Neuronal stem cell (in vitro differentiated cells): ENCODE data around the gene ARRDC3.
"Not testable (repeated sequence)": the region's sequence is repeated elsewhere in the genome, so short reads cannot be mapped to it uniquely, and the experiment has no call there.

Experiments used
- DNase-seq: peaks from one replicate; pipeline ENCODE4 v3.0.0-alpha.2; 2013; ENCODE audit warnings: low spot score
- H2AFZ ChIP-seq: one replicate; pipeline ENCODE4 v1.6.1; 2013; ENCODE audit warnings: mild to moderate bottlenecking, low read length, inconsistent platforms
- H2AK5ac ChIP-seq: 2 replicates; pipeline ENCODE4 v1.6.1; 2013; ENCODE audit warnings: low read depth, mild to moderate bottlenecking, inconsistent platforms, low read length, moderate library complexity, mixed read lengths
- H2BK120ac ChIP-seq: 2 replicates; pipeline ENCODE4 v1.6.1; 2013; ENCODE audit warnings: low read depth, mild to moderate bottlenecking, inconsistent platforms, low read length, moderate library complexity, mixed read lengths
- H2BK12ac ChIP-seq: one replicate; pipeline ENCODE4 v1.6.1; 2013; ENCODE audit warnings: low read length, inconsistent platforms
- H2BK15ac ChIP-seq: 2 replicates; pipeline ENCODE4 v1.6.1; 2013; ENCODE audit warnings: mild to moderate bottlenecking, low read length, inconsistent platforms, mixed read lengths
- H2BK5ac ChIP-seq: one replicate; pipeline ENCODE4 v1.6.1; 2013; ENCODE audit warnings: inconsistent platforms, mild to moderate bottlenecking, low read length, moderate library complexity
- H3K14ac ChIP-seq: one replicate; pipeline ENCODE4 v1.6.1; 2013; ENCODE audit warnings: low read length, inconsistent platforms
- H3K18ac ChIP-seq: 2 replicates; pipeline ENCODE4 v1.6.1; 2013; ENCODE audit warnings: low read length, inconsistent platforms
- H3K23ac ChIP-seq: 2 replicates; pipeline ENCODE4 v1.6.1; 2013; ENCODE audit warnings: low read depth, mild to moderate bottlenecking, mixed read lengths, low read length, inconsistent platforms; ENCODE audit not compliant: poor library complexity
- H3K27ac ChIP-seq: replicated peaks from 3 replicates; pipeline ENCODE4 v1.5.1; 2013; ENCODE audit warnings: low read length, inconsistent platforms
- H3K27me3 ChIP-seq, 3 experiments: 2 replicates each; pipeline ENCODE4 v1.6.1; 2013; ENCODE audit warnings: low read length in 3 of 3, mild to moderate bottlenecking in 2 of 3, inconsistent platforms in 1 of 3, low read depth in 1 of 3, mixed read lengths in 1 of 3, moderate library complexity in 1 of 3; ENCODE audit not compliant: control insufficient read depth in 3 of 3, insufficient read depth in 3 of 3
- H3K36me3 ChIP-seq, 2 donors: replicated peaks in 1 of 2; 2 replicates each; pipeline ENCODE4 v1.6.1; 2013; ENCODE audit warnings: low read length in 2 of 2; ENCODE audit not compliant: control insufficient read depth in 2 of 2, insufficient read depth in 2 of 2
- H3K4ac ChIP-seq: 2 replicates; pipeline ENCODE4 v1.6.1; 2013; ENCODE audit warnings: inconsistent platforms, mild to moderate bottlenecking, low read length, moderate library complexity
- H3K4me1 ChIP-seq, 2 donors: 1 replicate in 1 of 2; 2 replicates in 1 of 2; pipeline ENCODE4 v1.6.1; 2013; ENCODE audit warnings: low read length in 2 of 2, low read depth in 1 of 2; ENCODE audit not compliant: control insufficient read depth in 2 of 2, insufficient read depth in 1 of 2
- H3K4me2 ChIP-seq: one replicate; pipeline ENCODE4 v1.6.1; 2013; ENCODE audit warnings: mild to moderate bottlenecking, low read length, inconsistent platforms; ENCODE audit not compliant: insufficient read depth, poor library complexity, severe bottlenecking
- H3K4me3 ChIP-seq, 2 donors: 2 replicates each; pipeline ENCODE4 v1.5.1; 2013; ENCODE audit warnings: low read length in 2 of 2, mild to moderate bottlenecking in 2 of 2, inconsistent platforms in 1 of 2, moderate library complexity in 1 of 2
- H3K79me1 ChIP-seq: one replicate; pipeline ENCODE4 v1.6.1; 2013; ENCODE audit warnings: low read depth, mild to moderate bottlenecking, inconsistent platforms, low read length, moderate library complexity
- H3K9ac ChIP-seq: one replicate; pipeline ENCODE4 v1.6.1; 2013; ENCODE audit warnings: mild to moderate bottlenecking, low read depth, low read length, inconsistent platforms; ENCODE audit not compliant: poor library complexity
- H3K9me3 ChIP-seq, 2 donors: replicated peaks in 1 of 2; 2 replicates each; pipeline versions ENCODE3 to v1.6.1; 2013; ENCODE audit warnings: low read length in 2 of 2, mild to moderate bottlenecking in 2 of 2, inconsistent platforms in 1 of 2, low read depth in 1 of 2, mixed read lengths in 1 of 2, moderate library complexity in 1 of 2; ENCODE audit not compliant: control insufficient read depth in 2 of 2, insufficient read depth in 1 of 2
- H4K8ac ChIP-seq: one replicate; pipeline ENCODE4 v1.6.1; 2013; ENCODE audit warnings: low read depth, mild to moderate bottlenecking, inconsistent platforms, low read length, moderate library complexity
- H4K91ac ChIP-seq: one replicate; pipeline ENCODE4 v1.6.1; 2013; ENCODE audit warnings: low read length, low read depth, mild to moderate bottlenecking, inconsistent platforms; ENCODE audit not compliant: poor library complexity
- WGBS, 2 donors: extraction: QIAGEN DNeasy Blood & Tissue Kit; methylation state at CpG; one replicate each; pipeline ENCODE4 v1.1.7; 2013; ENCODE audit warnings: missing lambda C conversion rate in 2 of 2, mixed read lengths in 1 of 2; ENCODE audit not compliant: insufficient read length in 2 of 2, insufficient replicate concordance in 1 of 2; ENCODE audit errors: extremely low coverage in 2 of 2; 5-methylcytosine and 5-hydroxymethylcytosine counted together

The ARRDC3 gene

DNA sequence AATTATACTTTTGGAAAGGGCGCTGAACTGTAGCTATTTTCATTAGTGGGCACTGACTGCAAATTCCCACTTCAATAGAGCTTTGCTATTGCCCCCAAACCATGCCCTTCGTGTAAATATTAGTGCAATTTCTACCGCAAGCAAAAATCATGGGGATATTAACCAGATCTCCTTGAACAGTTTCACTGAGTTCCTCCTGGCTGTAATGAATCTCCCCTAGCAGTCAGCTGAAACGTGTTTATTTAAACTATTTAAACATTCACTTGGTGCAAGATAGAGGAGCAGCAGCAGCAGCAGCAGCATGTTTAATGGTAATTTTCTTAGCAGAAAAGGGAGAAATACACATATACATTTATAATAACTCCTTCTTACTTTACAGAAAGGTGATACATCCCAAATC, 54.4 kb downstream of the ARRDC3 start:
- no peak overlapping the region for H2BK15ac ChIP-seq
- H3K23ac ChIP-seq = no peak overlapping the region
- H3K18ac ChIP-seq = no peak overlapping the region
- DNase-seq = no peak
- H2BK120ac ChIP-seq = no peak overlapping the region
- no peak overlapping the region for H3K14ac ChIP-seq
- H3K79me1 ChIP-seq = no peaks in the 10 kb centered on the region
- no peaks in the 10 kb centered on the region for H3K9me3 ChIP-seq
- no peak overlapping the region for H3K4me3 ChIP-seq
- H2AFZ ChIP-seq = no peak overlapping the region
- H3K4me1 ChIP-seq = peaks cover 0 to 4% of the 10 kb centered on the region in 2 donors
- no peak overlapping the region for H3K27ac ChIP-seq
- H4K91ac ChIP-seq = no peak overlapping the region
- no peak overlapping the region for H2BK5ac ChIP-seq
- no peak overlapping the region for H2BK12ac ChIP-seq
- no peaks in the 10 kb centered on the region for H3K36me3 ChIP-seq
- no peak overlapping the region for H3K4me2 ChIP-seq
- no peak overlapping the region for H3K4ac ChIP-seq
- WGBS, 2 donors = no CpG with 5 or more reads among the region's 4 CpGs
- H3K27me3 ChIP-seq = no peaks in the 10 kb centered on the region
- no peak overlapping the region for H4K8ac ChIP-seq
- H2AK5ac ChIP-seq = no peak overlapping the region
- H3K9ac ChIP-seq = no peak overlapping the region

DNA sequence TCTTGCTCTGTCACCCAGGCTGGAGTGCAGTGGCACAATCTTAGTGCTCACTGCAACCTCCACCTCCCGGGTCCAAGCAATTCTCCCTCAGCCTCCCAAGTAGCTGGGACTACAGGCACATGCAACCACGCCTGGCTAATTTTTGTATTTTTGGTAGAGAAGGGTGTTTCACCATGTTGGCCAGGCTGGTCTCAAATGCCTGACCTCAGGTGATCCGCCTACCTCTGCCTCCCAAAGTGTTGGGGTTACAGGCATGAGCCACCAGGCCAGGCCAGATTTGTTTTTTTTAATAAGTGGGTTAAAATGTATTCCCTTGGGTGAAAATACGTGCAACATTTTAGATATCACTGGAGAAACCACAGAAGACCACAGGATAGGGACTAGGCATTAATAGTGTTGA, 60.1 kb downstream of the ARRDC3 start:
- H3K18ac ChIP-seq, H2BK5ac ChIP-seq, H4K8ac ChIP-seq, H3K4me2 ChIP-seq, H2AK5ac ChIP-seq, H3K4me3 ChIP-seq, H2BK15ac ChIP-seq, H2BK12ac ChIP-seq, H3K14ac ChIP-seq, H2BK120ac ChIP-seq, H3K36me3 ChIP-seq, DNase-seq, H2AFZ ChIP-seq, H3K27me3 ChIP-seq, H4K91ac ChIP-seq, H3K4me1 ChIP-seq, H3K79me1 ChIP-seq, H3K4ac ChIP-seq, H3K27ac ChIP-seq, H3K23ac ChIP-seq, H3K9ac ChIP-seq, H3K9me3 ChIP-seq: not testable (repeated sequence)
- WGBS, 2 donors = no CpG with 5 or more reads among the region's 4 CpGs

DNA sequence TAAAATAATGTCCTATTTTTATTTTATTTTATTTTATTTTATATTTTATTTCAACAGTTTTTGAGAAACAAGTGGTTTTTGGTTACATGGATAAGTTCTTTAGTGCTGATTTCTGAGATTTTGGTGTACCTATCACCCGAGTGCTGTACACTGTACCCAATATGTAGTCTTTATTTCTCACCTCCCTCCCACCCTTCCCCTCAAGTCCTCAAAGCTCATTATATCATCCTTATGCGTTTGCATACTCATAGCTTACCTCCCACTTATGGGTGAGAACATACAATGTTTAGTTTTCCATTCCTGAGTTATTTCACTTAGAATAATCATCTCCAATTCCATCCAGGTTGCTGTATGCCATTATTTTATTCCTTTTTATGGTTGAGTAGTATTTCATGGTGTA, 63.5 kb downstream of the ARRDC3 start:
- no peak overlapping the region for H4K91ac ChIP-seq
- H3K23ac ChIP-seq = no peak overlapping the region
- H3K79me1 ChIP-seq = no peaks in the 10 kb centered on the region
- no peak overlapping the region for H2BK120ac ChIP-seq
- H3K9ac ChIP-seq = no peak overlapping the region
- no peak overlapping the region for H3K27ac ChIP-seq
- H3K4me1 ChIP-seq = no peaks in the 10 kb centered on the region
- no CpG with 5 or more reads among the region's 2 CpGs for WGBS, 2 donors
- no peaks in the 10 kb centered on the region for H3K9me3 ChIP-seq
- no peak overlapping the region for H2AFZ ChIP-seq
- H2BK5ac ChIP-seq = no peak overlapping the region
- H3K27me3 ChIP-seq = no peaks in the 10 kb centered on the region
- H3K4me3 ChIP-seq = no peak overlapping the region
- no peak for DNase-seq
- no peak overlapping the region for H2BK15ac ChIP-seq
- no peak overlapping the region for H3K4me2 ChIP-seq
- H2BK12ac ChIP-seq = no peak overlapping the region
- no peak overlapping the region for H3K14ac ChIP-seq
- H3K36me3 ChIP-seq = no peaks in the 10 kb centered on the region
- no peak overlapping the region for H3K18ac ChIP-seq
- no peak overlapping the region for H4K8ac ChIP-seq
- no peak overlapping the region for H3K4ac ChIP-seq
- H2AK5ac ChIP-seq = no peak overlapping the region

GRCh38 chr5:91318724-91319123, 64.4 kb downstream of the ARRDC3 start:
- Histone ChIP-seq H3K27ac (no peak overlapping the region), H3K9ac (no peak overlapping the region), H3K36me3 (no peaks in the 10 kb centered on the region), H3K9me3 (no peaks in the 10 kb centered on the region), H3K4me3 (no peak overlapping the region), H3K4me1 (peaks cover 4 to 8% of the 10 kb centered on the region in 2 donors), H2AFZ (no peak overlapping the region), H2BK12ac (no peak overlapping the region), H3K18ac (no peak overlapping the region), H2AK5ac (no peak overlapping the region), H3K4ac (no peak overlapping the region), H4K91ac (no peak overlapping the region), H2BK120ac (no peak overlapping the region), H3K27me3 (no peaks in the 10 kb centered on the region), H3K4me2 (no peak overlapping the region), H2BK5ac (no peak overlapping the region), H4K8ac (no peak overlapping the region), H3K23ac (no peak overlapping the region), H2BK15ac (no peak overlapping the region), H3K14ac (no peak overlapping the region), H3K79me1 (no peaks in the 10 kb centered on the region)
- no CpG with 5 or more reads among the region's 9 CpGs for WGBS, 2 donors
- DNase-seq = no peak
